ENCODE data around the gene CACNB1. TPM values are rescaled to one million over a fixed set of nuclear protein-coding genes. Genes with fewer than 3 reads are reported as not detected.
A peak's percentile ranks its signal among the peaks of the same experiment; 100 is the strongest.
"Not testable (repeated sequence)": the region's sequence is repeated elsewhere in the genome, so short reads cannot be mapped to it uniquely, and the experiment has no call there.

Gene CACNB1
- total and polyA plus RNA-seq, 9 donors: 114 to 227 (median 198) TPM

- Histone ChIP-seq H3K36me3 (ENCODE audit: control insufficient read depth, insufficient read depth, low read length) (no peaks in the 10 kb centered on the region), H3K27me3 (ENCODE audit: control insufficient read depth, insufficient read depth, low read length) (no peaks in the 10 kb centered on the region), H3K4me1 (ENCODE audit: control insufficient read depth, insufficient read depth, low read length) (peaks cover 17% of the 10 kb centered on the region), H3K4me3 (ENCODE audit: low read length) (no peak overlapping the region), H3K9me3 (replicated peaks; ENCODE audit: control insufficient read depth, low read depth, low read length) (no peaks in the 10 kb centered on the region), H3K27ac (ENCODE audit: low read length) (no peak overlapping the region)
- WGBS (ENCODE audit: insufficient coverage): no CpG with 5 or more reads among the region's 3 CpGs
- DNase-seq: no peak
These were observed 67.3 kb downstream of the CACNB1 start for GRCh38 chr17:39130205-39130604.

DNA sequence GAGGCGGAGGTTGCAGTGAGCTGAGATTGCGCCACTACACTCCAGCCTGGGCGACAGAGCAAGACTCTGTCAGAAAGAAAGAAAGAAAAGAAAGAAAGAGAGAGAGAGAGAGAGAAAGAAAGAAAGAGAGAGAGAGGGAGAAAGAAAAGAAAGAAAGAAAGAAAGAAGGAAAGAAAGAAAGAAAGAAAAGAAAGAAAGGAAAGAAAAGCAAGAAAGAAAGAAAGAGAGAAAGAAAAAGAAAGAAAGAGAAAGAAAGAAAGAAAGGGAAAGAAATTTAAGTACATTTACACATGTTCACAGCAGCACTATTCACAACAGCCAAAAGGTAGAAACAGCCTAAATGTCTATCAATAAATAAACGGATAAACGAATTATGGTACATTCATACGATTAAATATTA is 67.9 kb downstream of the CACNB1 start:
- not testable (repeated sequence) for H3K27me3 ChIP-seq (ENCODE audit: control insufficient read depth, insufficient read depth, low read length); H3K4me3 ChIP-seq (ENCODE audit: low read length); H3K9me3 ChIP-seq (replicated peaks; ENCODE audit: control insufficient read depth, low read depth, low read length); DNase-seq; H3K27ac ChIP-seq (ENCODE audit: low read length); H3K36me3 ChIP-seq (ENCODE audit: control insufficient read depth, insufficient read depth, low read length)
- WGBS (ENCODE audit: insufficient coverage): 97% methylated on average over 3 of the region's 6 CpGs
- peaks cover 10% of the 10 kb centered on the region for H3K4me1 ChIP-seq (ENCODE audit: control insufficient read depth, insufficient read depth, low read length)

DNA sequence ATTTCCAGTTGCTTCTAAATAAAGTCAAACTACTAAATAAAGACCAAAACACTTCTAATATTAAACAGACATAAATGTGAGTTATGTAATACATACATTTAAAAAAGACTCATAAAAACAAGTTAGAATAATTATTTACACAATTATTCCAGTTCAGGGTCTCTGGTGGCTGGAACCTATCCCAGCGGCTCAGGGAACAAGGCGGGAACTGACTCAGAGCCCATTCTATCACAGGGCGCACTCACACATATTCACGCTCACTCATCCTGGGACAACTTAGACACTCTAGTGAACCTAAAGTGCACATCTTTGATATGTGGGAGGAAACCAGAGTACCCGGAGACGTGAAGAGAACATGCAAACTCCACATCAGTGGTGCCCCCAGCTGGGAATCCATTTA is 71.0 kb downstream of the CACNB1 start:
- Histone ChIP-seq H3K27ac (ENCODE audit: low read length) (no peak overlapping the region), H3K9me3 (replicated peaks; ENCODE audit: control insufficient read depth, low read depth, low read length) (no peaks in the 10 kb centered on the region), H3K4me1 (ENCODE audit: control insufficient read depth, insufficient read depth, low read length) (no peaks in the 10 kb centered on the region), H3K27me3 (ENCODE audit: control insufficient read depth, insufficient read depth, low read length) (no peaks in the 10 kb centered on the region), H3K36me3 (ENCODE audit: control insufficient read depth, insufficient read depth, low read length) (no peaks in the 10 kb centered on the region), H3K4me3 (ENCODE audit: low read length) (no peak overlapping the region)
- 0% methylated on average over 1 of the region's 6 CpGs for WGBS (ENCODE audit: insufficient coverage)
- peak; percentile 49 for DNase-seq

DNA sequence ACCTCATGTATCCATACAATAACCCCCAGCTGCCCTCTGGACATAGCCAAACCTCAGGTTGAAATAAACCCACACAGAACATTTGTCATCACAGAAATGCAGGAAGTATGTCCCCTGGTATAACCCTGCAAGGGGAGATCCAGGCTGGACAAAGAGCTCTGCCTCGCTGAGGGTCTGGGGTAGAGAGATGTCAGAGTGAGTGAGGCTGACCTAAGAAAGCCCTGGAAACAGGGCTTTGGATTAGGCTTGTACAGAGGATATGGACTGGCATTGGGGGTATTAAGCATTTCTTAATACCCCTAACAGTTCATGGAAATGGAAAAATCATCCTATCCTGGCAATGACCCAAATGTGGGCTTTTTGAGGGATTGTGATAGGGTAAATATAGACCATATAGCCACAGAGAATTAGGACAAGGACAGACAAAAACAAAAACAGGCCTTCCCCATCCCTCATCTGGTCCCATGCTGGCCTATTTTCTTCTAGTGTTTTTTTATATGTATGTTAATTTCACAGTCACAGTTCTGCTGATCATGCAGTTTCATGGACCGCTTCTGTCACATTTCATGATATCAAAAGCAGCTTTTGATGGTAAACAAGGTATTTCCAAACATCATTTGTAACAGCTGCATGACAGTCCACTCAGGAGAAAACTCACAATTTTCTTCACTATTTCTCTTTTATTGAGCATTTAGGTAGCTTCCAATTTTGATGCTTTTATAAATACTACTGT is 72.2 kb downstream of the CACNB1 start:
- Histone ChIP-seq H3K36me3 (ENCODE audit: control insufficient read depth, insufficient read depth, low read length) (no peaks in the 10 kb centered on the region), H3K4me3 (ENCODE audit: low read length) (no peak overlapping the region), H3K4me1 (ENCODE audit: control insufficient read depth, insufficient read depth, low read length) (no peaks in the 10 kb centered on the region), H3K27me3 (ENCODE audit: control insufficient read depth, insufficient read depth, low read length) (no peaks in the 10 kb centered on the region), H3K27ac (ENCODE audit: low read length) (no peak overlapping the region), H3K9me3 (replicated peaks; ENCODE audit: control insufficient read depth, low read depth, low read length) (no peaks in the 10 kb centered on the region)
- no peak for DNase-seq
- WGBS (ENCODE audit: insufficient coverage): 90% methylated on average over 1 of the region's 2 CpGs

DNA sequence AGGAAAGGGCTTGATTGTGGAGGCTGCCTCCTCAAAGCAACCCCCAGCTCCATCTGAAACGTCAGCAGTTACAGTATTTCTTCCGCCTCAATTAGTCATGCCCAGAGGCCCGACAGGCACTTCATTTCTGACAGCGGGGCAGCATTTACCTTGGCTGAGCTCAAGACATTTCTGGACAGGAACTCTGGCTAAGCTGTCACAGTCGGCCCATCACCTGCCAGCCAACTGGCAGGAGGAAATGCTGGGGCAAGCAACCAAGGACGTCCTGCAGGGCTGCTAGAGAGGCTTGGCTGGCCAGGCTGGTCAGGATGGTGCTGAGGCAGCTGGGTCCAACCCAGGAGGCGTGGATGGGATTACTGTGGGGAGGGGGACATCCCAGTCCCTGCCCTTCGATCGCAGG is 73.8 kb downstream of the CACNB1 start:
- H3K4me3 ChIP-seq (ENCODE audit: low read length): no peak overlapping the region
- 78% methylated on average over 7 of the region's 9 CpGs for WGBS (ENCODE audit: insufficient coverage)
- no peaks in the 10 kb centered on the region for H3K27me3 ChIP-seq (ENCODE audit: control insufficient read depth, insufficient read depth, low read length)
- no peaks in the 10 kb centered on the region for H3K4me1 ChIP-seq (ENCODE audit: control insufficient read depth, insufficient read depth, low read length)
- H3K9me3 ChIP-seq (replicated peaks; ENCODE audit: control insufficient read depth, low read depth, low read length): no peaks in the 10 kb centered on the region
- H3K36me3 ChIP-seq (ENCODE audit: control insufficient read depth, insufficient read depth, low read length): no peaks in the 10 kb centered on the region
- DNase-seq: no peak
- no peak overlapping the region for H3K27ac ChIP-seq (ENCODE audit: low read length)

Other genes with a start within 250 kb of the CACNB1 start
- gene FBXO47, start 230.3 kb downstream of the CACNB1 start, total RNA-seq: not detected
- gene FBXO47, start 230.3 kb downstream of the CACNB1 start, polyA plus RNA-seq (ENCODE audit: insufficient read depth in 1 of 8, insufficient read length in 8 of 8, low replicate concordance in 1 of 8): not detected
- gene PLXDC1, start 46.0 kb downstream of the CACNB1 start, total RNA-seq: 2.0 TPM
- gene PLXDC1, start 46.0 kb downstream of the CACNB1 start, polyA plus RNA-seq (ENCODE audit: insufficient read depth in 1 of 8, insufficient read length in 8 of 8, low replicate concordance in 1 of 8): 1 to 10 TPM; 3.6 to 8.7 (median 5.6) TPM
- 0.31 TPM for gene ARL5C, start 31.5 kb downstream of the CACNB1 start, total RNA-seq
- gene ARL5C, start 31.5 kb downstream of the CACNB1 start, polyA plus RNA-seq (ENCODE audit: insufficient read depth in 1 of 8, insufficient read length in 8 of 8, low replicate concordance in 1 of 8): under 1 TPM in 5 of 8 donors, not detected in 3; 0.24 to 0.53 (median 0.37) TPM
- gene RPL19, start 2.6 kb upstream of the CACNB1 start, total RNA-seq: 4,258 TPM
- 1,000 to 10,000 TPM; 2,380 to 3,083 (median 2,667) TPM for gene RPL19, start 2.6 kb upstream of the CACNB1 start, polyA plus RNA-seq (ENCODE audit: insufficient read depth in 1 of 8, insufficient read length in 8 of 8, low replicate concordance in 1 of 8)
- gene STAC2, start 28.3 kb upstream of the CACNB1 start, total RNA-seq: 0.04 TPM
- under 1 TPM; 0.09 to 0.30 (median 0.20) TPM for gene STAC2, start 28.3 kb upstream of the CACNB1 start, polyA plus RNA-seq (ENCODE audit: insufficient read depth in 1 of 8, insufficient read length in 8 of 8, low replicate concordance in 1 of 8)
- 8.1 TPM for gene FBXL20, start 204.0 kb upstream of the CACNB1 start, total RNA-seq
- gene FBXL20, start 204.0 kb upstream of the CACNB1 start, polyA plus RNA-seq (ENCODE audit: insufficient read depth in 1 of 8, insufficient read length in 8 of 8, low replicate concordance in 1 of 8): 1 to 10 TPM; 5.0 to 7.2 (median 5.9) TPM

Measured in muscle of leg (tissue), 11 donors.